Kidney epithelial cell (primary cell): ENCODE data around the gene MAPK8. TPM values are rescaled to one million over a fixed set of nuclear protein-coding genes. Genes with fewer than 3 reads are reported as not detected.

Experiments
- DNase-seq: peaks from one replicate; pipeline ENCODE4 v3.0.0-alpha.2; 2010; ENCODE audit warnings: low read depth
- H3K27me3 ChIP-seq: 2 replicates; pipeline ENCODE4 v1.6.0; 2011; ENCODE audit warnings: low read length; ENCODE audit not compliant: control insufficient read depth, insufficient read depth
- H3K36me3 ChIP-seq: 2 replicates; pipeline ENCODE4 v1.5.1; 2011; ENCODE audit warnings: low read length; ENCODE audit not compliant: control insufficient read depth, insufficient read depth
- H3K4me3 ChIP-seq: 2 replicates; pipeline ENCODE4 v1.5.1; 2011; ENCODE audit warnings: low read depth, mild to moderate bottlenecking, control low read depth, low read length
- CTCF ChIP-seq: IDR thresholded peaks from 2 replicates; pipeline ENCODE4 v1.5.1; 2011; ENCODE audit warnings: mild to moderate bottlenecking, moderate library complexity, low read length, control low read depth, inconsistent platforms; ENCODE audit not compliant: insufficient read depth, poor library complexity, severe bottlenecking
- total RNA-seq: library from RNA; depleted of rRNA; stranded (reverse); fragments of >200 nt; gene quantifications from 2 replicates; pipeline ENCODE4 v1.2.3, GENCODE V29; 2015

MAPK8 gene
- 59.2 and 61.4 TPM in 2 replicates for total RNA-seq

DNA sequence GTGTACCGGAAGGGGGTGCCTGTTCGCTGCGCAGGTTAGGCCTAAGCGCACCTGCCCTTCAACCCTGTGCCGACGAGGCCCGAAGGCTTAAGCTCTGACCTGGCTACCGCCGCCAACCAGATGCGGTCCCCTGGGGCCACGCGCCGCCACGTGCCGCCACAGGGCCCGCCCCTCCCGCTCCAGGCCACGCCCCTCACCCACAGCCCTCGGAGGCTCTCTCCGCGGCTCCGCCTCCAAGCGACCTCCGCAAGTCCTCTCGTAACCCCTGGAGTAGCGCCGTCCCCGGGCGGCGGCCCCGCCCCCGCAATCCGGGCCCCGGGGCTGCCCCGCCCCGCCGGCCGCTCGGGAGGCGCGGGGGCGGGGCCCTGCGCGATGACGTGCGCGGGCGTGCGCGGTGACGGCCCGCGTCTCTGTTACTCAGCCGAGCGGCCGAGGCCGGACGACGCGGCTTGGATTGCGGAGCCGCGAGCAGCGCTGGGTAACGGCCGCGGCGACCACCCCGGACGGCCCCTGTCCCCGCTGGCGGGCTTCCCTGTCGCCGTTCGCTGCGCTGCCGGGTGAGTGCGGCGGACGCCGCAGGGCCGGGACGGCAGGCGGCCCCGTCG, at the start of gene MAPK8:
TSS of gene MAPK8 (plus strand) at position 413 of the 605 bp plus-strand sequence. CDS start 94,984 bp downstream, outside the sequence.
- Histone ChIP-seq H3K27me3 (no peaks in the 10 kb centered on the region), H3K36me3 (no peaks in the 10 kb centered on the region), H3K4me3 (peak within 1 kb of the TSS; percentile 77)
- TF ChIP-seq CTCF: no peak
- DNase-seq: peak; percentile 51

GRCh38 chr10:48257407-48257961, 49.0 kb upstream of the MAPK8 start:
- Histone ChIP-seq H3K4me3 (no peak overlapping the region), H3K27me3 (no peaks in the 10 kb centered on the region), H3K36me3 (no peaks in the 10 kb centered on the region)
- no peak for TF ChIP-seq CTCF
- DNase-seq: no peak

- TF ChIP-seq CTCF: no peak
- no peak for DNase-seq
- Histone ChIP-seq H3K27me3 (no peaks in the 10 kb centered on the region), H3K36me3 (no peaks in the 10 kb centered on the region), H3K4me3 (no peak overlapping the region)
Observed at GRCh38 chr10:48258105-48258504, 48.4 kb upstream of the MAPK8 start.

GRCh38 chr10:48266528-48266927, 39.9 kb upstream of the MAPK8 start:
- Histone ChIP-seq H3K36me3 (no peaks in the 10 kb centered on the region), H3K27me3 (no peaks in the 10 kb centered on the region), H3K4me3 (no peak overlapping the region)
- DNase-seq: no peak
- no peak for TF ChIP-seq CTCF

DNA sequence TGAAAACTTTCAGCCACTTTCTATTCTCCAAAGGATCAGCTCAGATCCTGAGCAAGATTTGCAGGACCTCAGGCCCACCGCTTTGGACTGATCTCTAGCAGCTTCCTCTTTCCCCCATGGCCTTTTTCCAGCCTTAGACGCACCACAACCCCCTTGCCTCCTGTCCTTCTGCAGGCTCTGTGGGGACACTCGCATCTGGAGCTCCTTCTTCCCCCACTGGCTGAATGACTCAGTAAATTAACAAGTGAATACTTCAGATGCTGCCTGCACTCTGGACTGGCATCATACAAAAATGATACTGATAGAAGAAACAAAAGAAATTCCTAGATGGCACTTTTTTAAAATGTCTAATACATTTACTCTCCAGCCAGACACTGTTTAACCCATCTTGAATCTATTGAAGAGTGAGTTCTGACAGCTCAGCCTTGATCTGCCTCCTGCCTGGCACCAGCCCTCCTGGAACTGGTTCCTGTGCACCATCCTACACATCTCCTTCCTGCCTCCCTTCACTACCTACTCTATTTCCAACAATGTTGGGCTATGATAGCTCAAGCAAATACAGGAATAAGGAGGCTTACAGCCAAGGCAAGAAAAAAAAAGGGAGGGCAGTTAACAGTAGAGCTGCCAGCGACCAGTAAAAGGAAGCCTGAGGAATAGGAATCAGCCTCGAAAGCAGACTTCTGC, 35.3 kb upstream of the MAPK8 start:
- Histone ChIP-seq H3K27me3 (no peaks in the 10 kb centered on the region), H3K36me3 (no peaks in the 10 kb centered on the region), H3K4me3 (no peak overlapping the region)
- no peak for TF ChIP-seq CTCF
- DNase-seq: no peak

- no peak for DNase-seq
- H3K36me3 ChIP-seq: no peaks in the 10 kb centered on the region
- no peak for TF ChIP-seq CTCF
Observed at GRCh38 chr10:48272682-48273081, 33.8 kb upstream of the MAPK8 start.

More at GRCh38 chr10:48272682-48273081, 33.8 kb upstream of the MAPK8 start:
- Histone ChIP-seq H3K4me3 (no peak overlapping the region), H3K27me3 (no peaks in the 10 kb centered on the region)
